ENCODE data around the gene TMEM158.

The TMEM158 gene

DNA sequence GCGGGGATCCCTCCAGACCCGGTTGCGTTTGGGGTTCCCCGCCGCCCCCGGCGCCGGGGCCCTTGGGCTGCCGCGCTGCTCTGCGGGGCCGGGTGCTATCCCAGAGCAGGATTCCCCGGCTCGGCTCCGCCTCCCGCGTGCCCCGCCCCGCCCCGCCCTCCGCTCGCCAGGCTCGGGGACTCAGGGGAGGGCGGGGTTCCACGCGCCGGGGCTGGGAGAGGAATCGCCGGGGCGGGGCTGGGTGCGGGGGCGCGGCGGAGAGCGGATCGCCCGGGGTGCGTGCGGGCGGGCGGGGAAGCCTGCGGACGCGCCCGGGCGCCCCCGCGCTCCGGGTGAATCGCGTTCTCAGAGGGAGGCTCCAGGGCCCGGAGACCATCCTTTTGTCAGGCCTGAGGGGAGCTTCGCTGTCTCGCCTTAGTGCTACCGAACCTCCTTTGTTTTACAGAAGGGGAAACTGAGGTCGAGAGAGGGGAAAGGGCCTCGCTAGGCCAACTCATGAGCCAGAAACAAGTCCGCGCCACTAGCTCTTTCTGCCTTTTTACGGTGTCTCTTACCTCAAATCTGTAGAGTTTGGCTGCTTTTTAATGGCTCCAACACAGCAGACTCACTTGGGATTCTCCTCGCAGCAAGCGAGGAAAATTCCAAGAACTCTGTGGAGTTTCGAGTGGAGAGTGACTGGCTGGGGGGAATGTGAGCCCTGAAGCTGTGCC is at the start of gene TMEM158:
Gene TMEM158 (minus strand): TSS at position 82 of the 710 bp plus-strand sequence. CDS start 260 bp downstream, outside the sequence.
- DNase-seq (ENCODE audit: low read depth, low spot score): peak; percentile 27

DNA sequence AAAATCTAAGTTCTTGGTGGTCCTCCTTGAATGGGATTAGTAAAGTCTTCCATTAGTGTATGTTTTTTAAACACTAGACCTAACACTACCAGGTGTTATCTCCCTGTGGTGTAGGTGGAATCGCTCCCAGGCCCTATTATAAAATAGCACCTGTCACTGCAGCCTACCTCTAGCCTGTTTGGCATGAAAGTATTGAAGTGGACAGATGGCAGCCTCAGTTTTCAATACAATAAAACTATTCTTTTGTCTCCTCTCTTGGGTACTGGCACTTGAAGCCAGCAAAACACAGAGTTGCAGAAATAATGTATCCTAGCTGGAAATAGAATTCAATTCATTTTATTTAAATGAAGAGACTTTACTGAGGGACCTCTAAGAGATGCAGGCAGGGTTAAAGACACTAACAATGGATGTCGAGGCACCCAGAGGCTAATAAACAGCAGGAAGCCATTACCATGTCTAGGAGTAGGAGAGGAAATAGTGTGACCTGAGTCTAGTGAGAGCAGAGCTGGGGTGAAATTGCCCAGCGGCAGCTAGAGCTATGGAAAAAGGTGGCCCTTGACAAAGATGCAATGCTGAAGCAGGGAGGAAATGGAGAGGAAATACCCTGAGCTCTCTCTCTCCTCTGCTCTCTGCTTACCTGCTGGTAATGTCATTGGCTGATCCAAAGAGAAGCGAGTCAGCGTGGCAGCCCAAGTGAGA is 49.1 kb upstream of the TMEM158 start:
- DNase-seq (ENCODE audit: low read depth, low spot score): peak; percentile 37

GRCh38 chr3:45273681-45274515 is 47.8 kb upstream of the TMEM158 start:
- DNase-seq (ENCODE audit: low read depth, low spot score): no peak

GRCh38 chr3:45272828-45273470 is 46.9 kb upstream of the TMEM158 start:
- DNase-seq (ENCODE audit: low read depth, low spot score): no peak

DNA sequence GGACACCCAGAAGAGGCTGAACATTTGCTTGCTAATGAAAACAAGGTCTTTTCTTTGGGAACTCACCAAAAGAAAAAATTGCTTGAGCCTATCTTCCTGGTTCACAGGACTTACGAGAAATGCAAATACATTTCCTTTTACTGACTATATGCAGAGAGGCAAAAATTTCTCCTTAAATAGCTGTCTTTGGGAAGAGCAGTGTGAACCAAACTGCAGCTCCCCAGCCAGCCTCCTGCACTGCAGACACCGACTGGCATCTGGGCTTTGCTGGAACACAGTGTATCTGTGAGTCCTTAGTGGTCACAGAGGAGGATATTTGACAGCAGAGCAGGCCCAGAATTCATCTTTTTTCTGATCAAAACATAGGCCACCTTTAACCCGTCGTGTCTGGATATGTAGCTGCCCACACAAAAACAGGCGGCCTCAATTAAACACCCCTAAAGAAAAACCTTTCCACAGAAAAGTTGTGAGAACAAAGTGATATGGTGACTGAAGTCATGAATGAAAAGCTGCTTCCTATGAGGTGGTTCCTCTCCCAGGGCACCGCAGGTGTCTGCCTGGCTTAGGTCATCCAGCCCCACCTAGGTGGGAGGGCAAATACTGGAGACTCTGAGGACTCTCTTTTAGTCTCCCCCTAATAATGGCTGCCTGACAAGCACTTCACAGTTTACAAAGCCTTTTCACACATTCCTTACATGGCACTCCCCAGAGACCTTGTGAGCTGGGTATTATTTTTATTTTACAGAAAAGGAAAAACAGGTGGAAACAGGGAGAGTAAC is 46.1 kb upstream of the TMEM158 start:
- no peak for DNase-seq (ENCODE audit: low read depth, low spot score)

DNA sequence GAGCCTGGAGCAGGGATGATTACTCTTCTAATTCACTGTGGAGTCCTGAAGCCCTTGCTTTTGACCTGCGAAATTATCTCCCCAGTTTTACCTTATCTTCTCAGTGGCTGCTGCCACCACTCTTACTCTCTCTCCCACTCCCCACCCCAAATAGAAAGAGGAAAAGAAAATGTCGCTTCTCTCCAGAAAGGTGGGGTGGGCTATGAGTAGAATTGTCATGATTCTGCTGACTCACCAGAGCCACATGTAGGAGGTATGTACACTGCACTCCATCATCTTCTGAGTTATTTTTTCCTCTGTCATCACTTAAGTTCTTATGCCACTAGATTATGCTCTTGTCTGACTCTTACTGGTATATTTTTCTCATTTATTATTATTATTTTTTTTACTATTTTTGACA is 43.9 kb upstream of the TMEM158 start:
- DNase-seq (ENCODE audit: low read depth, low spot score): no peak

DNA sequence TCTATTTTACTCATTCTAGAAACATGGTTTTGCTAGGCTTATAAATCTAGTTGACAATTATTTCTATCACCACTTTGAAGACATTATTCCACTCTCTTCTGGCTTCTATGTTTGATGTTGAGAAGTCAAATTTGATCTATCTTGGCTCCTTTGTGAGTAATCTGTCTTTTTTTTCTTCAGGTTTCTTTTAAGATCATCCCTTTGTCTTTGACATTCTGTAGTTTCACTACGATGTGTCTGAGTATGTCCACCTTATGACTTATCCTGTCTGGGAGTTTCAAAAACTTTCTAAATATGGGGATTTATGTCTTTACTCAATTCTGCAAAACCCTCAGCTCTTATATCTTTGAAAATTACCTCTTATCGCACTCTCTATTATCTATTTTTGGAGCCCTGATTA is 41.0 kb upstream of the TMEM158 start:
- no peak for DNase-seq (ENCODE audit: low read depth, low spot score)

DNA sequence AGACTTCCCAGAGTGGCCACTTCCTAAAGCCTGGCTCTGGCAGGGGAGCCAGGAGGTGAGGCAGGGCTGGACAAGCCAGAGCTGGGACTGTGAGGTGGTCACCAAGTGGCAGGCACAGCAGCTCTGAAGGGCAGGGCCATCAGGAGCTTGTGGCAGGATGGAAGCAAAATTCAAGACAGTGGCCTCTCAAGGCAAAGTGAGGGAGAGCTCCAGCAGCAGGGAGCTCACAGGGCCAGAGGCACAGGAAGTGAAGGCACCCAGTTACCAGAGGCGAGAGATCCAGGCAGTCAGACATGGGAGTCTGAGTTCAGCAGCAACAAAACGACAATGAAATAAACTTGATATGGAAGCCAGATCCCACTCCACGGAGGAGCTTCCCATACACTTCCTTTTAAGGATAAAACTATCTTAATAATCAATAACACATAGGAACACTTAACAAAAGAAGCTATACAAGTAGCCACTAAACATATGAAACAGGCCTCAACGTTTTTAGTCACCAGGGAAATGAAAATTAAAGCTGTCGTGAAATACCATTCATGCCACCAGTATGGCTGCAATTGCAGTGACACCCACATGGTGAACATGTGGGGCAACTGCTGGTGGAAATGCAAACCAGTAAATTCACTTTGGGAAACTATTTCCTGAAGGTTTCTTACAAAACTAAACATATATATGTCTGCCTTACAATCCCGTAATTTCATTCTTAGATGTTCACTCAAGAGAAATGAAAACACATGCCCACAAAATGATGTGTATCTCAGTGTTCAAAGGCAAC is 35.4 kb upstream of the TMEM158 start:
- DNase-seq (ENCODE audit: low read depth, low spot score): no peak

DNA sequence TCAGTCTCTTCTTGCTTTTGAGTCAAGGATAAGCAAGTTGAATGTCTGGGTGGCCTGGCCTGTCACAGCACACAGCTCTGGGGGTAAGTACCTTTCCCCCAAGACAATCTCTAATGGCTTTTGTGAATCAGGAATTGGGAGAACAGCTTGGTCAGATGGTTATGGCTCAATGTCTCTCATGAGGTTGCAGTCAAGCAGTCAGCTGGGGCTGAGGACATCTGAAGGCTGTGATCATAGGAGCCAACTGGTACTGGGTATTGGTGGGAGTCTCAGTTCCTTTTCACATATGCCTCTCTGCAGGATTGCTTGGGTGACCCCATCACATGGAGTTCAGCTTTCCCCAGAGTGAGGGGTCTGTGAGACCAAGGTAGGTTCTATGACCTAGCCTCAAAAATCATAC is 33.0 kb upstream of the TMEM158 start:
- DNase-seq (ENCODE audit: low read depth, low spot score): no peak

DNA sequence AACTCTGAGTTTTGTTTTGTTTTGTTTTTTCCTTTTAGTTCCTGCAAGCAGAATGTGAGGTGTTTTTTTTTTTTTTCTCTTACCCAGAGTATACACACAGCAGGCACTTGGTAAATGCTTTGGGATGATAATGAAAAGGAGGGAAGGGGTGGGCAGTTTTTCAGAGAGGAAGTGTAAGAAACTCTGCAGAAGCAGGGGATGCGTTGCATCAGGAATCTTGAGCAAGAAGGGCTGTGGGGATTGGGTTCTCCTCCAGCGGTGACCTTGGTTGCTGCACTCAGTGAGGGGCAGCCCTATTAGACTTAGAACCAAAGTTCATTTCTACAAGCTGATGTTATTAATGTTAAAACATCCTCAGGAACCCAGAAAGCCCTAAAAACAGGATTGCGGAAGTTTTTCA is 32.2 kb upstream of the TMEM158 start:
- no peak for DNase-seq (ENCODE audit: low read depth, low spot score)

DNA sequence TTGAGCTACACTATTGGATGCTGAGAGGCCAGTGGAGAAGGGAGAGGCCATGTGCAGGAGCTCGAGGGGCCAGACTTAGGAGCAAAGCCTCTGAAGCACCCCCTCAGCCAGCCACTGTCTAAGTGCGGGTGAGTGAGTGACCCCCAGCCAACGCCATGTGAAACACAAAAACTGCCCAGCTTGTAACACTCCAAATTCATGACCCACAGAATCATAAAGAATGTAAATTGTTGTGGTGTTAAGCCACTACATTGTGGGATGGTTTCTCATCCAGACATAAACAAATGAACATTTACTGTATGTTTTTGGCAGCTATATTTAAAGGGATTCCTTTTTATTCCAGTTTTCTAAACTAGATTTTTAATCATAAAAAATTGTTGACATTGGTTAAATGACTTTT is 27.2 kb upstream of the TMEM158 start:
- DNase-seq (ENCODE audit: low read depth, low spot score): no peak

DNA sequence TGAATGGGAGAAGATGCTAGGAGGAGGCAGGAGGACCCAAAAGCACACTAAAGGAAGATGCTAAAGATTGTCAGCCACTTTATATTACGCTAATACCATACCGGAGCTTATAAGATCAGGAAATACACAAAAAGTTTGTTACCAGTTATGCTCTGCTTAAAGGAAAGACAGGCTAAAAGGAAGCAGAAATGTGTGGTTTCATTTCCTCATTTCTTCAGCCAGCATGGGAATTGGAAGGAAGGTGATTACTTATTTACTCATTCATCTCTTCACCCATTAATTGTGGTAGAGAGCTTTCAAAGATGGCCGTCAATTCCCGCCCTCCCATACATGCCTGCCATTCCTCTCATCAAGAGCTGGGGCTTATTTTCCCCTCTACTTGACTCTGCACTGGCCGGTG is 26.7 kb upstream of the TMEM158 start:
- DNase-seq (ENCODE audit: low read depth, low spot score): no peak

DNA sequence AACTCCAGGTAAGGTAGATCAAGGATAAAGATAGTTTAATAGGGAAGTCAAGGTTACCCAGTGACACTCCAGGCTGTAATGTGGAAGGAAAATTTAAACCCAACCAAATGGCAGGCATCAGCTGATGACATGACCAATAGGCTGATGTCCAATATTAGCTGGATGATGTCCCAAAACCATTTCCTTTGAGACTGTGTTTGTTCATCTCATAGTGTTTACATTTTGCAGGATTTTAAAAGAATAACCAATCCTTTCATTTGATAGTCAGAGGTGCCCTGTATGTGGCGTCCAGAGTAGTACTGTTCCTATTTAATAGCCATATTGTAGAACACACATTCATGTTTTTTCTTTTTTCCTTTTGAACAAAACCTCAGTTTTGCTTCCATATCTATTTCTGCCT is 23.3 kb upstream of the TMEM158 start:
- no peak for DNase-seq (ENCODE audit: low read depth, low spot score)

GRCh38 chr3:45246241-45246640 is 20.2 kb upstream of the TMEM158 start:
- no peak for DNase-seq (ENCODE audit: low read depth, low spot score)

- no peak for DNase-seq (ENCODE audit: low read depth, low spot score)
These were observed 18.3 kb upstream of the TMEM158 start for GRCh38 chr3:45244356-45244755.

DNA sequence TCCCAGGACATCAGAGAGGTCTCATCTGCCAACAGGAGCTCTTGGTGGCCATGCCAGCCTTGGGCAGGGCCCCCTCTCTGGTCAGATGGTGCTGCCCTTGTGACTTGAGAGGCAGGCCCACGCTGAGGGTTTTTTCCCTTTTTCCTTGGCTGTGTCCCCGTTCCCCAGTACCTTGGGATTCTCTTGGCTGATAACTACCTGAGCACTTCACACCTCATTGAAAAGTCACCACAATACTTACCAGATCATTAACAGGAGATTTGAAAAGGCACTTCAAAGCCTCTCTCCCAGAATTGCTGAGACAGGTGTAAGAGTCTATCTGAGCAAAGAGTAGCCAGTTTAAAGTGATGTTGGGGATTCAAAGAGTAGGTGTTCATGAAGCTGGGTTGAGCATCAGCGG is 15.1 kb upstream of the TMEM158 start:
- peak; percentile 26 for DNase-seq (ENCODE audit: low read depth, low spot score)

DNA sequence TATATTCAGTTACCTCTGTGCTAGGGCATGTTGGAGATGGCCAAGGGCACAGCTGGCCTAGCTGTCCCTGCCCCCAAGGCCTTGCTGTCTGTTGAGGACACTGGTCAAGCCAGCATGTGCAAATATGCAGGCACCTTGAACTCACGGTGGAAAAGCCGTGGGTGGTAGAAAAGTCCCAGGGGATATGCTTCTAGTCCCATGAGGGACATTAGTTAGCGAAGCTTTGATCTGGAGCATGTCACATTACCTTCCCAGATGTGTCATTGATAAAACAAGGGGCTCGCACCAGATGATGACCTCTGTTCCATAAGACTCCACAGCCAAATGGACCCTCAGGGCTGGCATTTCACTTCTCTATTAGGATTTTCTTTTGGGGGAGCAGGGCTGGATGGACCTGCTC is 14.2 kb upstream of the TMEM158 start:
- no peak for DNase-seq (ENCODE audit: low read depth, low spot score)

DNA sequence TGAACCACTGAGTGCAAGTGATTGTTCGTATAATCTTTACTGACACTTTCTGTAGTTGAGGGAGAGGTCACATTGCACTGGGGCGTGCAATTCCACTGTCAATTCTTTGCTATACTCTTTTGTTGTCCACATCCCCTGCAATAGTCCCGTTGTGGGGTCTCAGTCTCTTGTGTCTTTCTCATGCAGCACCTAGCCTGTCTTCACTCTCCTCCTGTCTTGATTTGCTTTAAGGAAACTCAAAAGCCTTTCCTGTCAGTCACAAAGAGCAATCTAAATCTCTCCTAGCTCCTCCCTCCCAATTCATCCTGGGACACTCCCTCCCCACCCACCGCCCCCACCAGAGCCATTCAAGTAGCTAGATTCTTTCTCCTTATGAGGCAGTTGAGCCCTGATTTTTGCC is 13.2 kb upstream of the TMEM158 start:
- no peak for DNase-seq (ENCODE audit: low read depth, low spot score)

DNA sequence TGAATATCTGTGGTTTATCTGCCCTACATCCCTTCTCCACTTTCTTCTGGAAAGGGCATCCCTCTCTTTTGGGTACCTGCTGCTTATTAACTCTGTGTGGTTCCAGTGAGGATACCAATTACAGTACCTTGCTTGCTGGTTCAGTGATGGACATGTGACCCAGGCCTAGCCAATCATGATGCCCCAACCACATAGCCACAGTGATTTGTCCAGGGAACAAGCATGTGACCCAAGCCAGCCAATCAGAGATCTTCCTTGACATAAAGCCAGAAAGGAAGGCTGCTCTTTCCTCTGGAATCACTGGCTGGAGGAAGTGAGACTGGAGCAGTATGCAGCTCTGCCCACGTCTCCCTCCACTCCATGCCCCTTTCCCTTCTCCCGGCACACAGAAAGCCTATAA is 10.9 kb upstream of the TMEM158 start:
- DNase-seq (ENCODE audit: low read depth, low spot score): no peak

DNA sequence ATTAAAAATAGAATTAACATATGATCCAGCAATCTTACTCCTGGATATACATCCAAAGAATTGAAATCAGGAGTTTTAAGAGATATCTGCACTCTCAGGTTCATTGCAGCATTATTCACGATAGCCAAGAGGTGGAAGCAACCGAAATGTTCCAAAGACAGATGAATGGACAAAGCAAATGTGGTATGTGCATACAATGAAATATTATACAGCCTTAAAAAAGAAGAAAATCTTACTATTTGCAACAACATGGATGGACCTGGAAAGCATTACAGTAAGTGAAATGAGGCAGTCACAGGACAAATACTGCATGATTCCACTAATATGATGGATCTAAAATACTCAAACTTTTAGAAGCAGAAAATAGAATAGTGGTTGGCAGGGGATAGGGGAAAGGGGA is 9.3 kb upstream of the TMEM158 start:
- DNase-seq (ENCODE audit: low read depth, low spot score): no peak
